DND-41 (cell line): ENCODE results near the gene ADAMTS13.

ENCODE experiments used
- CTCF ChIP-seq: IDR thresholded peaks from 2 replicates; pipeline ENCODE4 v1.5.1; 2012; ENCODE audit warnings: borderline replicate concordance, low read length, moderate library complexity, mild to moderate bottlenecking; ENCODE audit not compliant: poor library complexity, severe bottlenecking; ENCODE audit errors: extremely low read depth
- EZH2 ChIP-seq: IDR thresholded peaks from 3 replicates; pipeline ENCODE4 v1.6.1; 2012; ENCODE audit warnings: borderline replicate concordance, low read depth, mild to moderate bottlenecking, moderate library complexity, low read length, inconsistent platforms; ENCODE audit not compliant: severe bottlenecking

- TF ChIP-seq CTCF (no peak), EZH2 (no peak)
Observed at GRCh38 chr9:133471551-133472276, 49.5 kb downstream of the ADAMTS13 start.
